ENCODE results near the gene TUBA1B. TPM values are rescaled to one million over a fixed set of nuclear protein-coding genes. Genes with fewer than 3 reads are reported as not detected.
A peak's percentile ranks its signal among the peaks of the same experiment; 100 is the strongest.
"Not testable (repeated sequence)": the region's sequence is repeated elsewhere in the genome, so short reads cannot be mapped to it uniquely, and the experiment has no call there.

TUBA1B gene
- total RNA-seq (100 to 1,000 TPM; 167 to 232 (median 205) TPM), total RNA-seq (116 to 1,808 (median 193) reads per million in 29 experiments)
- total RNA-seq (2013), result 214 TPM

GRCh38 chr12:49131051-49131893 lies at the start of gene TUBA1B:
Gene TUBA1B (minus strand): TSS chr12:49131395. CDS start chr12:49131300, 95 bp downstream.
- Histone ChIP-seq H3K9me3 (no peaks in the 10 kb centered on the region), H3K36me3 (ENCODE audit: control insufficient read depth in 2 of 2, extremely low read depth in 1 of 2, insufficient read depth in 1 of 2, low read length in 1 of 2) (peaks cover 4 to 31% of the 10 kb centered on the region in 2 donors), H3K4me1 (ENCODE audit: control insufficient read depth in 1 of 2, extremely low read depth in 1 of 2, insufficient read depth in 2 of 2, low read length in 2 of 2) (peaks cover 18% of the 10 kb centered on the region in 2 experiments), H3K27me3 (replicated peaks in 1 of 2; ENCODE audit: control insufficient read depth in 2 of 2, extremely low read depth in 1 of 2, insufficient read depth in 2 of 2, low read length in 1 of 2) (no peaks in the 10 kb centered on the region), H3K27ac (ENCODE audit: low read length) (peak within 1 kb of the TSS; percentile 92), H3K4me3 (ENCODE audit: control insufficient read depth in 1 of 2, extremely low read depth in 1 of 2, low read length in 1 of 2) (peak within 1 kb of the TSS; percentile 94 to 100)
- POLR2A ChIA-PET, result interaction anchor here (0.7 to 3.7 kb wide), 11 partner anchors 21 to 981 kb away, joined by 3 to 61 read pairs (median 4); partner anchors contain the start of genes RHEBL1 (in 2 of the 2), TUBA1A (in 2 of the 2), COX14 (in 1 of the 2) and DDX23 (in 1 of the 2)
- WGBS (ENCODE audit: insufficient coverage), result under 1% methylated on average over 79 of the region's 79 CpGs
- peak; percentile 72 to 94 (median 83) for DNase-seq
- peak within 1 kb of the TSS; percentile 96 to 97 (median 97) for H3K4me3 Mint-ChIP-seq
- H3K36me3 Mint-ChIP-seq, result peaks cover 35% of the 10 kb centered on the region
- CTCF ChIA-PET, result interaction anchor here (0.5 to 3.6 kb wide), 21 partner anchors 8 to 626 kb away, joined by 3 to 54 read pairs (median 5); partner anchors contain the start of genes LMBR1L (in 1 of the 2), RHEBL1 (in 1 of the 2) and TUBA1A (in 1 of the 2)
- H3K4me1 Mint-ChIP-seq, result peaks cover 45 to 52% (median 50%) of the 10 kb centered on the region in 3 donors
- H3K9me3 Mint-ChIP-seq, result no peaks in the 10 kb centered on the region
- no peaks in the 10 kb centered on the region for H3K27me3 Mint-ChIP-seq
- ATAC-seq (replicated peaks in 1 of 4), result peak; percentile 80 to 84 (median 83)
- H3K27ac Mint-ChIP-seq, result peak within 1 kb of the TSS; percentile 97 to 99

- H3K36me3 Mint-ChIP-seq, result no peaks in the 10 kb centered on the region
- whole genome bisulfite sequencing (ENCODE audit: insufficient coverage), result 59% methylated on average over 3 of the region's 5 CpGs
- Histone ChIP-seq H3K36me3 (ENCODE audit: control insufficient read depth in 2 of 2, extremely low read depth in 1 of 2, insufficient read depth in 1 of 2, low read length in 1 of 2) (no peaks in the 10 kb centered on the region), H3K9me3 (no peaks in the 10 kb centered on the region), H3K4me1 (ENCODE audit: control insufficient read depth in 1 of 2, extremely low read depth in 1 of 2, insufficient read depth in 2 of 2, low read length in 2 of 2) (no peaks in the 10 kb centered on the region), H3K4me3 (ENCODE audit: control insufficient read depth in 1 of 2, extremely low read depth in 1 of 2, low read length in 1 of 2) (no peak overlapping the region), H3K27me3 (replicated peaks in 1 of 2; ENCODE audit: control insufficient read depth in 2 of 2, extremely low read depth in 1 of 2, insufficient read depth in 2 of 2, low read length in 1 of 2) (no peaks in the 10 kb centered on the region), H3K27ac (ENCODE audit: low read length) (no peak overlapping the region)
- ChIA-PET POLR2A (interaction anchor here (0.6 to 0.7 kb wide), 2 partner anchors 27 to 29 kb away, joined by 4 to 9 read pairs; no protein-coding TSS in a partner anchor), CTCF (interaction anchor here in 1 of 2 donors (0.6 kb wide), 1 partner anchor 26 kb away, joined by 3 read pairs; no protein-coding TSS in a partner anchor)
- no peaks in the 10 kb centered on the region for H3K27me3 Mint-ChIP-seq
- no peaks in the 10 kb centered on the region for H3K4me1 Mint-ChIP-seq
- no peak overlapping the region for H3K27ac Mint-ChIP-seq
- H3K9me3 Mint-ChIP-seq, result peaks cover 0 to 6% (median 0%) of the 10 kb centered on the region in 3 donors
- ATAC-seq (replicated peaks in 1 of 4), result no peak
- H3K4me3 Mint-ChIP-seq, result no peak overlapping the region
- DNase-seq, result no peak
These were observed 43.0 kb upstream of the TUBA1B start for GRCh38 chr12:49174218-49174617.

- Mint-ChIP-seq H3K27me3 (no peaks in the 10 kb centered on the region), H3K9me3 (no peaks in the 10 kb centered on the region), H3K4me1 (no peaks in the 10 kb centered on the region), H3K4me3 (no peak overlapping the region), H3K36me3 (no peaks in the 10 kb centered on the region), H3K27ac (no peak overlapping the region)
- DNase-seq (no peak), ATAC-seq (replicated peaks in 1 of 4) (no peak)
- ChIA-PET POLR2A (interaction anchor here (0.5 to 0.6 kb wide), 2 partner anchors 19 to 36 kb away, joined by 3 to 6 read pairs; no protein-coding TSS in a partner anchor), CTCF (interaction anchor here (0.7 kb wide), 2 partner anchors 81 to 106 kb away, joined by 3 to 5 read pairs; no protein-coding TSS in a partner anchor)
- Histone ChIP-seq H3K9me3 (no peaks in the 10 kb centered on the region), H3K4me3 (ENCODE audit: control insufficient read depth in 1 of 2, extremely low read depth in 1 of 2, low read length in 1 of 2) (no peak overlapping the region), H3K27ac (ENCODE audit: low read length) (no peak overlapping the region), H3K4me1 (ENCODE audit: control insufficient read depth in 1 of 2, extremely low read depth in 1 of 2, insufficient read depth in 2 of 2, low read length in 2 of 2) (no peaks in the 10 kb centered on the region), H3K36me3 (ENCODE audit: control insufficient read depth in 2 of 2, extremely low read depth in 1 of 2, insufficient read depth in 1 of 2, low read length in 1 of 2) (no peaks in the 10 kb centered on the region), H3K27me3 (replicated peaks in 1 of 2; ENCODE audit: control insufficient read depth in 2 of 2, extremely low read depth in 1 of 2, insufficient read depth in 2 of 2, low read length in 1 of 2) (no peaks in the 10 kb centered on the region)
These were observed 39.7 kb upstream of the TUBA1B start for GRCh38 chr12:49170924-49171323.

GRCh38 chr12:49165114-49165513 lies 33.9 kb upstream of the TUBA1B start:
- Mint-ChIP-seq H3K36me3 (no peaks in the 10 kb centered on the region), H3K4me1 (no peaks in the 10 kb centered on the region), H3K9me3 (no peaks in the 10 kb centered on the region), H3K27me3 (no peaks in the 10 kb centered on the region), H3K27ac (no peak overlapping the region), H3K4me3 (no peak overlapping the region)
- Histone ChIP-seq H3K27me3 (replicated peaks in 1 of 2; ENCODE audit: control insufficient read depth in 2 of 2, extremely low read depth in 1 of 2, insufficient read depth in 2 of 2, low read length in 1 of 2) (no peaks in the 10 kb centered on the region), H3K4me3 (ENCODE audit: control insufficient read depth in 1 of 2, extremely low read depth in 1 of 2, low read length in 1 of 2) (no peak overlapping the region), H3K9me3 (no peaks in the 10 kb centered on the region), H3K27ac (ENCODE audit: low read length) (no peak overlapping the region), H3K4me1 (ENCODE audit: control insufficient read depth in 1 of 2, extremely low read depth in 1 of 2, insufficient read depth in 2 of 2, low read length in 2 of 2) (no peaks in the 10 kb centered on the region), H3K36me3 (ENCODE audit: control insufficient read depth in 2 of 2, extremely low read depth in 1 of 2, insufficient read depth in 1 of 2, low read length in 1 of 2) (no peaks in the 10 kb centered on the region)
- ATAC-seq (replicated peaks in 1 of 4), result no peak
- ChIA-PET CTCF (no interaction called here), POLR2A (interaction anchor here in 1 of 2 donors (0.6 kb wide), 1 partner anchor 72 kb away, joined by 3 read pairs; no protein-coding TSS in a partner anchor)
- DNase-seq, result no peak
- no CpG with 5 or more reads among the region's 2 CpGs for WGBS (ENCODE audit: insufficient coverage)

- POLR2A ChIA-PET, result interaction anchor here in 1 of 2 donors (0.6 kb wide), 1 partner anchor 254 kb away, joined by 3 read pairs; no protein-coding TSS in a partner anchor
- not testable (repeated sequence) for H3K27me3 Mint-ChIP-seq
- 100% methylated on average over 1 of the region's 4 CpGs for WGBS (ENCODE audit: insufficient coverage)
These were observed 30.7 kb upstream of the TUBA1B start for GRCh38 chr12:49161901-49162300.

GRCh38 chr12:49161092-49161795 lies 30.0 kb upstream of the TUBA1B start:
- Mint-ChIP-seq H3K4me1 (peaks cover 0 to 2% (median 0%) of the 10 kb centered on the region in 3 donors), H3K27me3 (no peaks in the 10 kb centered on the region), H3K27ac (no peak overlapping the region), H3K9me3 (no peaks in the 10 kb centered on the region), H3K36me3 (no peaks in the 10 kb centered on the region), H3K4me3 (no peak overlapping the region)
- WGBS (ENCODE audit: insufficient coverage), result 40% methylated on average over 4 of the region's 6 CpGs
- Histone ChIP-seq H3K27ac (ENCODE audit: low read length) (no peak overlapping the region), H3K4me1 (ENCODE audit: control insufficient read depth in 1 of 2, extremely low read depth in 1 of 2, insufficient read depth in 2 of 2, low read length in 2 of 2) (no peaks in the 10 kb centered on the region), H3K9me3 (no peaks in the 10 kb centered on the region), H3K27me3 (replicated peaks in 1 of 2; ENCODE audit: control insufficient read depth in 2 of 2, extremely low read depth in 1 of 2, insufficient read depth in 2 of 2, low read length in 1 of 2) (no peaks in the 10 kb centered on the region), H3K36me3 (ENCODE audit: control insufficient read depth in 2 of 2, extremely low read depth in 1 of 2, insufficient read depth in 1 of 2, low read length in 1 of 2) (no peaks in the 10 kb centered on the region), H3K4me3 (ENCODE audit: control insufficient read depth in 1 of 2, extremely low read depth in 1 of 2, low read length in 1 of 2) (no peak overlapping the region)
- DNase-seq, result no peak
- CTCF ChIA-PET, result interaction anchor here in 1 of 2 donors (0.5 to 0.7 kb wide), 2 partner anchors 18 to 62 kb away, joined by 3 to 4 read pairs; no protein-coding TSS in a partner anchor
- POLR2A ChIA-PET, result no interaction called here
- ATAC-seq (replicated peaks in 1 of 4), result no peak

More at GRCh38 chr12:49161901-49162300, 30.7 kb upstream of the TUBA1B start:
- not testable (repeated sequence) for DNase-seq; H3K27ac Mint-ChIP-seq; H3K27ac ChIP-seq (ENCODE audit: low read length); H3K4me3 ChIP-seq (ENCODE audit: control insufficient read depth in 1 of 2, extremely low read depth in 1 of 2, low read length in 1 of 2); ATAC-seq (replicated peaks in 1 of 4); H3K4me1 Mint-ChIP-seq; H3K36me3 Mint-ChIP-seq; H3K4me3 Mint-ChIP-seq; H3K9me3 ChIP-seq; H3K4me1 ChIP-seq (ENCODE audit: control insufficient read depth in 1 of 2, extremely low read depth in 1 of 2, insufficient read depth in 2 of 2, low read length in 2 of 2); H3K36me3 ChIP-seq (ENCODE audit: control insufficient read depth in 2 of 2, extremely low read depth in 1 of 2, insufficient read depth in 1 of 2, low read length in 1 of 2); H3K27me3 ChIP-seq (replicated peaks in 1 of 2; ENCODE audit: control insufficient read depth in 2 of 2, extremely low read depth in 1 of 2, insufficient read depth in 2 of 2, low read length in 1 of 2); H3K9me3 Mint-ChIP-seq
- CTCF ChIA-PET, result interaction anchor here in 1 of 2 donors (0.5 to 0.7 kb wide), 2 partner anchors 19 to 61 kb away, joined by 3 to 4 read pairs; no protein-coding TSS in a partner anchor

All from T-cell (primary cell).